SHP77 treated with DMSO at 0.1 percent for 48 hours (cell line): Measurements from ENCODE around the gene BRD9.
"Not testable (repeated sequence)": the region's sequence is repeated elsewhere in the genome, so short reads cannot be mapped to it uniquely, and the experiment has no call there.

Source experiments
- DNase-seq: peaks from one replicate; lab custom pipeline; 2025; lab: John Stamatoyannopoulos, UW

Gene BRD9

GRCh38 chr5:856531-857425 lies 35.8 kb downstream of the BRD9 start:
- no peak for DNase-seq

- DNase-seq: no peak
These were observed 36.6 kb downstream of the BRD9 start for GRCh38 chr5:855771-856530.

GRCh38 chr5:854966-855743 lies 37.4 kb downstream of the BRD9 start:
- DNase-seq: no peak

- DNase-seq: no peak
These were observed 38.4 kb downstream of the BRD9 start for GRCh38 chr5:854217-854616.

- not testable (repeated sequence) for DNase-seq
These were observed 39.0 kb downstream of the BRD9 start for GRCh38 chr5:853416-854090.

- DNase-seq: no peak
These were observed 39.9 kb downstream of the BRD9 start for GRCh38 chr5:852431-853401.

- no peak for DNase-seq
These were observed 40.6 kb downstream of the BRD9 start for GRCh38 chr5:852018-852417.

- DNase-seq: no peak
These were observed 41.0 kb downstream of the BRD9 start for GRCh38 chr5:851553-851952.

- no peak for DNase-seq
These were observed 41.5 kb downstream of the BRD9 start for GRCh38 chr5:851076-851475.

- DNase-seq: no peak
These were observed 42.0 kb downstream of the BRD9 start, which contains the start of gene ZDHHC11 for GRCh38 chr5:850511-851006. ZDHHC11 (minus strand) TSS chr5:850986; CDS start chr5:850602, 384 bp downstream.

- no peak for DNase-seq
These were observed 42.8 kb downstream of the BRD9 start for GRCh38 chr5:849651-850301.

- DNase-seq: no peak
These were observed 43.9 kb downstream of the BRD9 start for GRCh38 chr5:848671-849111.

GRCh38 chr5:847736-848135 lies 44.9 kb downstream of the BRD9 start:
- not testable (repeated sequence) for DNase-seq

- DNase-seq: not testable (repeated sequence)
These were observed 45.4 kb downstream of the BRD9 start for GRCh38 chr5:847212-847611.

- not testable (repeated sequence) for DNase-seq
These were observed 46.0 kb downstream of the BRD9 start for GRCh38 chr5:846602-847091.

- not testable (repeated sequence) for DNase-seq
These were observed 46.7 kb downstream of the BRD9 start for GRCh38 chr5:845676-846601.

- not testable (repeated sequence) for DNase-seq
These were observed 47.4 kb downstream of the BRD9 start for GRCh38 chr5:845031-845675.

- not testable (repeated sequence) for DNase-seq
These were observed 48.2 kb downstream of the BRD9 start for GRCh38 chr5:844426-844825.
